Measurements from ENCODE around the gene EPN2.

- no peak for TF ChIP-seq CTCF (conservative IDR thresholded peaks at IDR 0.05)
- no peak for TF ChIP-seq EZH2 (IDR thresholded peaks at IDR 0.05; ENCODE audit: low read depth)
Observed at GRCh38 chr17:19301274-19301951, 64.2 kb downstream of the EPN2 start.

Data from PC-9 (cell line).